ENCODE measurements around the gene LMAN2L.

- no peak for TF ChIP-seq POLR2A (IDR thresholded peaks at IDR 0.05)
- no peak for TF ChIP-seq CTCF (IDR thresholded peaks at IDR 0.05)
Observed at GRCh38 chr2:96715658-96716057, 24.2 kb downstream of the LMAN2L start.
